HL-60 (cell line): Measurements from ENCODE around the gene GREM1.

ENCODE experiments used
- SPI1 ChIP-seq: IDR thresholded peaks from 2 replicates; pipeline ENCODE4 v1.6.1; 2012; ENCODE audit warnings: low read depth, mild to moderate bottlenecking, borderline replicate concordance
- TF ChIP-seq, protein P1 (sequence below): IDR thresholded peaks from 2 replicates; pipeline ENCODE4 v1.6.1; 2012; ENCODE audit warnings: low read depth; ENCODE audit not compliant: insufficient replicate concordance

- TF ChIP-seq, protein P1, sequence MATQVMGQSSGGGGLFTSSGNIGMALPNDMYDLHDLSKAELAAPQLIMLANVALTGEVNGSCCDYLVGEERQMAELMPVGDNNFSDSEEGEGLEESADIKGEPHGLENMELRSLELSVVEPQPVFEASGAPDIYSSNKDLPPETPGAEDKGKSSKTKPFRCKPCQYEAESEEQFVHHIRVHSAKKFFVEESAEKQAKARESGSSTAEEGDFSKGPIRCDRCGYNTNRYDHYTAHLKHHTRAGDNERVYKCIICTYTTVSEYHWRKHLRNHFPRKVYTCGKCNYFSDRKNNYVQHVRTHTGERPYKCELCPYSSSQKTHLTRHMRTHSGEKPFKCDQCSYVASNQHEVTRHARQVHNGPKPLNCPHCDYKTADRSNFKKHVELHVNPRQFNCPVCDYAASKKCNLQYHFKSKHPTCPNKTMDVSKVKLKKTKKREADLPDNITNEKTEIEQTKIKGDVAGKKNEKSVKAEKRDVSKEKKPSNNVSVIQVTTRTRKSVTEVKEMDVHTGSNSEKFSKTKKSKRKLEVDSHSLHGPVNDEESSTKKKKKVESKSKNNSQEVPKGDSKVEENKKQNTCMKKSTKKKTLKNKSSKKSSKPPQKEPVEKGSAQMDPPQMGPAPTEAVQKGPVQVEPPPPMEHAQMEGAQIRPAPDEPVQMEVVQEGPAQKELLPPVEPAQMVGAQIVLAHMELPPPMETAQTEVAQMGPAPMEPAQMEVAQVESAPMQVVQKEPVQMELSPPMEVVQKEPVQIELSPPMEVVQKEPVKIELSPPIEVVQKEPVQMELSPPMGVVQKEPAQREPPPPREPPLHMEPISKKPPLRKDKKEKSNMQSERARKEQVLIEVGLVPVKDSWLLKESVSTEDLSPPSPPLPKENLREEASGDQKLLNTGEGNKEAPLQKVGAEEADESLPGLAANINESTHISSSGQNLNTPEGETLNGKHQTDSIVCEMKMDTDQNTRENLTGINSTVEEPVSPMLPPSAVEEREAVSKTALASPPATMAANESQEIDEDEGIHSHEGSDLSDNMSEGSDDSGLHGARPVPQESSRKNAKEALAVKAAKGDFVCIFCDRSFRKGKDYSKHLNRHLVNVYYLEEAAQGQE: no peak
- TF ChIP-seq SPI1: no peak
Observed at GRCh38 chr15:32786906-32787305, 69.1 kb downstream of the GREM1 start.
